Thyroid gland (tissue), 4 donors: ENCODE data around the gene SELENOI.

Experiments
- CTCF ChIP-seq, 6 experiments: fragments of 200-600 bp in 3 of 6; fragments of 450-650 bp in 3 of 6; sonication (generic) in 3 of 6; IDR thresholded peaks; one replicate each; pipeline ENCODE4 v1.5.1; 2016 to 2019; ENCODE audit warnings: antibody characterized with exemption in 6 of 6, mild to moderate bottlenecking in 2 of 6, inconsistent platforms in 1 of 6, moderate library complexity in 1 of 6
- POLR2A ChIP-seq, 2 donors: fragments of 450-650 bp; IDR thresholded peaks; one replicate each; pipeline ENCODE4 v1.6.1; 2017; ENCODE audit warnings: antibody characterized with exemption in 2 of 2, mild to moderate bottlenecking in 2 of 2, moderate library complexity in 1 of 2

DNA sequence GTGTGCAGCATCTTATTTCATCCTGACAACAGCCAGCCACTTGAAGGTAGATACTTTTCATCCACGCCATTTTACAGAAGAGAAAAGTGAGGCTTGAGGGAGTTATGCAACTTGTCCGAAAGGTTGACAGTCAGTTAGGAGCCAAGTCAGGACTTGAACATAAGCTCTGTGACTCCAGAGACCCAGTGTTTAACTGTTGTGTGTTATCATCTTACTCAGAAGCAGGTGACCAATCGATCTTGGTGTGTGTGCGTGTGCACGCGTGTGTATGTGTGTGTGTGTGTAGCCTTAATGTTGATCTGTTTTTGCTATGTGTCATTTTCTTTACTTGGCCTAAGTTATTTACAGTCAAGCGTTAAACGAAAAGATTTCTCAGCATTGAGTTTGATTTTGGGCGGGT, 77.8 kb downstream of the SELENOI start:
- TF ChIP-seq CTCF (IDR thresholded peaks at IDR 0.05): no peak
- no peak for TF ChIP-seq POLR2A (IDR thresholded peaks at IDR 0.05)
